Activated naive CD4-positive, alpha-beta T cell (primary cell): ENCODE data around the gene TMEM200A.

Experiments used
- DNase-seq, 4 experiments: peaks; one replicate each; lab custom pipeline; 2025; lab: John Stamatoyannopoulos, UW

Gene TMEM200A

DNA sequence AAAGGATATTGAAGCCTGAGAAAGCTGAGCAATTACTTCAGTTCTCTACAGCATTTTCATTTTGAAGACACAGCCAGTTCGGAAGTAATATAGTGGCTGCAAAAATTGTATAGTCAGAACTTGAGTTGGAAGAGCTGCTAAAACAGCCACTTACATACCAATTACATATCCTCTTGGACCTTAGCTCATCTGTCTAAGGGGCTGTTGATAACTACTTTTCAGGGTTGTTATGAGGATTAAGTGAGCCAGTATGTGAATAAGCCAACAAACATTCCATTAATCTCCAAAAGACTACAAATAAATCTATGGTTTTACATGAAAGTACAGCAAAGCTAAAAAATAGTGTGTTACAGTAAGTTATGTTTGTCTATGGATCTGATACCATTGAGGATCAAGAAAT is 59.7 kb downstream of the TMEM200A start:
- no peak for DNase-seq

- DNase-seq, result no peak
Measured at GRCh38 chr6:130426066-130426721, 60.4 kb downstream of the TMEM200A start.

DNA sequence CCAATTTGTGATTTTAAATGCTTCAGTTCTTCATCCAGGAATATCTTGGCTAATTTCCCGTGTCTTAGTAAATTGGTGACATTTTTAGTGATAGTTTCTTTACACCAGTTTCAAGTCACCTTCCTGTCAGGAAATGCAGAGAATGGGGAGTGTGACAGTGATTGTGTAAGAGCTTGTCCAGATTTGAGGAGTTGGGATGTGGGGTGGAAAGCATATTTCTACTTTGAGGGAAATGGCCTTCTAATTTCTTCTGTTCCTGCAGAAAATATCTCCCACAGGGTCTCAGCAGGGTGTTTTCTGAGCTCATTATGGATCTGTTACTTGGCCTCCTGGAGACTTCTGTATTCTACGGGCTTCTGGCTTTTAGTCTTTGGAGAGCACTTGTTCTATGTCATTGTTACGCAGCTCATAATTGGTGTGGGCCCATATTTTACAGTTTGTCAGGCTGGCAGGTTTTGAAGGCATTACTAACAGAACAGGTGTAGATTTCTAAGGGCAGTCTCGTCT is 65.6 kb downstream of the TMEM200A start:
- DNase-seq, result no peak

- DNase-seq, result no peak
Measured at GRCh38 chr6:130432838-130433237, 67.0 kb downstream of the TMEM200A start.

DNA sequence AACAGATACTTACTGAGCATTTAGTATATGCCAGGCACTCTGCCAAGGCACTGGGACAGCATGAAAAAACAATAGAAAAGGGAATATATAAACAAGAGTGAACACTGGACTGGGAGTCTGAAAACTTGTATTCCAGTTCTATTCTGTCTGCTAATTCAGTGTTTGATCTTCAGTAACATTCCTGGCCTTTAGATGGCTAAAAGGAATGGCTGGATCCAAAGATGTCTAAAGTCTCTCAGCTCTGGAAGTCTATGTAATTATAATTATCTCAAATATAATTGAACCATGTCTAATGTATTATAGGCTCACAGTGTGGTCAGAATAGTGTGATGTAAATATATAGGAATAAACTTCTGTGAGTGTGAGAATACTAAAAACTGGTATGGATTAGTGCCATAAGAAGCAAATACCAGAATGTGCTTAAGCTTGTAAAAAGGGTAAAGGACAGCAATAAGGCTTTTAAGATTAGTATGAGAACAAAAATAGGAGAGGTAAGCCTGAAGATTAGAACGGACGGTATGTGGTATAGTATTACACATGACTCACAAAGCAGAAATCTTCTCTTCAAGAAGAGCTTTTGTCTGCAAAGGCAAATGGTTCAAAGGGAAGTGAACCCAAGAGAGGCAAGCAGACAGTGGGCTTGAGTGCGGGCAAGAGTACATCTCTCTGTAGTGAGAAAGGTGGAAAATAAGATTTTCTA is 68.5 kb downstream of the TMEM200A start:
- DNase-seq, result no peak

DNA sequence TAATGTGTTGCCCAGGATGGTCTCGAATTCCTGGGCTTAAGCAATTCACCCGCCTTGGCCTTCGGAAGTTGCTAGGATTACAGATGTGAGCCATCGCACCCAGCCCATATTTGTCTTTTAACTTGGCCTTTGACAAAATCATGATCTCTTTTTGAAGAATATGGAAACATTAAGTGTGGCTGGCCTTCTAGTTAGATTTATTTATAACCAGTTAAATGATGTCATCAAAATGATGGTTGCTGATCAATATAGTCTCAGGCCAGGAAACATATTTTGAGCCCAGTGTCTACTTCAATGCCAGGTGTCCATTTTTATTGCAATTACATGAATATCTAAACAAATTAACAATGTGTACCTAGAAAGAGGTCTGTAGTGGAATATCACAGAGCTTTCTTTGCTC is 69.4 kb downstream of the TMEM200A start:
- no peak for DNase-seq

DNA sequence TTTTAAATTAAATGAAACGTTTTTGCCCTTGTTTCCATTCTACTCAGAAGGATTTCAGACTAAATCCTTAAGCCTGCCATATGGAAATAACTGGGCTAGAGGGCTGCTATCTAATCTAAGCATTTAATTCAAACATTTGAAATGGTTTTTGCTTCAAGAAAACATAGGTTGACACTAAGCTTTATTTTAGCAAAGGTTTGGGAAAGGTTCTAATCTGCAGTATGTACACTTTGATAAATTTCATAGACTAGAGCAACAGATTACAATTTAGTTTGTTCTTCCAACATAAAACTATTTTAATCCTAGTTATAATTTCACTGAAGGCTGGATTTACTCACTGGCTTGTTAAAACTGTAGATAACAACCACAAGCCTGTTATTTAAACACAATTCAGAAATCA is 72.1 kb downstream of the TMEM200A start:
- no peak for DNase-seq

DNA sequence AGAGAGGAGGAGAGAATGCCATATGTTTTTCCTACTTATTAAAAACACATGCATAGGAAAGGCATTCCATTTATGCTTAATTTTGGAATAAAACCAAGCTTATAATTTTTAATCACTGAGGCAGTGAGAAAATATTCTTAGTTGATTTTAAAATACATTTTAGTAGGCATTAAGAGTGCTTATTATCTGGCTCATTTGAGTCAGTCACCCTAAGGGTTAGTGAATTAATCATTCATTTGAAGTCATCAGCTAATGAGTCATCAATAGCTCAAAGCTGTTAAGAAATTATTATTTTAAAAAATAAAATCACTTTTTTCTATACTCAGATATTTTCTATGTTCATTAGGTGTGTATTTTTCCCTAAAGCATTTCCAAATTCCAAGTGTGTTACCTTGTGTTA is 81.6 kb downstream of the TMEM200A start:
- no peak for DNase-seq

- no peak for DNase-seq
Measured at GRCh38 chr6:130452336-130452735, 86.5 kb downstream of the TMEM200A start.

DNA sequence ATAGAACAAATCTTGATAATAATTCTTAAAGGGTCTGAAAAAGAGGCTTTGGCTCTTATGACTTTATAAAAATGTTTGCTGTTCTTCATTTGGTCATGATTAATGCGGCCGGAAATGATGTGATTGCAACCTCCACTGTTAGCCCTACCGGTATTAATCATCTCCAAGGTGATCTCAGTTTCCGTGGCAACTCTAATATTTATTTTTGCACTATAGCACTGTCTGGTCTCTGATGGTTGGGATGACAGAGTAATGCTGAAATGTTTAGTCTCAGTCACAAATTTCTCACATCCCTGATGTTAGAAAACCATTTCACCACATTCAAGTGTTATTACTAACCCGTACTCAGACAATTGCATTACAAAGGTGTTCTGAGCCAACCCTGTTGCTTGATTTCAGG is 87.4 kb downstream of the TMEM200A start:
- DNase-seq, result no peak

DNA sequence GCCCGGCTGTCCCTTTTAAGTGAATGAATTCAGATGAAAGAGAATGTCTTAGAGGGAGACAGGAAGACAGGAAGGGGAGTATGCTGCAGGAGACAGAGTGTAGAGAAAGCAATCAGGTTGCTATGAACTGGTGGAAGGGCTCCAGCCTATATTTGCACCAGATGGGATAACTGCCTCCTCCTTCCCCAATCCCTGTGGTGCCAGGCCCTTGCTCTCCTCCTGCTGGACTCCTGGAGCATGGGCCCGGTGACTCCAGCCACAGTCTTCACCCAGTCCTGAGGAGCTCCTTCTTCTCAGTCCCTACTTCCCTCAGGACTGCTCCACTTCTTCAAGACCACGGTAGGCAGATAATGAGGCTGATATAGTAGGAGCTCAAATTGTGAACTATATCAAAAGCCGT is 91.8 kb downstream of the TMEM200A start:
- no peak for DNase-seq

- DNase-seq, result no peak
Measured at GRCh38 chr6:130459316-130459715, 93.5 kb downstream of the TMEM200A start.

- DNase-seq, result no peak
Measured at GRCh38 chr6:130460934-130461333, 95.1 kb downstream of the TMEM200A start.

GRCh38 chr6:130466052-130466747 is 100.4 kb downstream of the TMEM200A start:
- DNase-seq, result no peak

DNA sequence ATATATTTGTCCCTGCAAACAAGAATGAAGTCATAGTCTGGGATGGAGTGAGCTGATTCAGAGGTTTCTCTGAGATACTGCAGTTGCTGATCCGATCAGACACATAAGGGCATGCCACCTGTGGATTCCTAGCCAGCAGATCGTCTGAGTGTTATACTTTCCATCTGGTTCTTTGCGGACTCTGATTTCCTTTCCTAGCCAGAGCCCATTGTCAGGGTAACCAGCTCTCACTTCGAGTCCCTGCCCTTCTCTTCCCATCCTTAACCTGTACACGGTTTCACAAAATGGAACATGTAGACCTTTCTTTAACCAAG is 100.9 kb downstream of the TMEM200A start:
- no peak for DNase-seq

DNA sequence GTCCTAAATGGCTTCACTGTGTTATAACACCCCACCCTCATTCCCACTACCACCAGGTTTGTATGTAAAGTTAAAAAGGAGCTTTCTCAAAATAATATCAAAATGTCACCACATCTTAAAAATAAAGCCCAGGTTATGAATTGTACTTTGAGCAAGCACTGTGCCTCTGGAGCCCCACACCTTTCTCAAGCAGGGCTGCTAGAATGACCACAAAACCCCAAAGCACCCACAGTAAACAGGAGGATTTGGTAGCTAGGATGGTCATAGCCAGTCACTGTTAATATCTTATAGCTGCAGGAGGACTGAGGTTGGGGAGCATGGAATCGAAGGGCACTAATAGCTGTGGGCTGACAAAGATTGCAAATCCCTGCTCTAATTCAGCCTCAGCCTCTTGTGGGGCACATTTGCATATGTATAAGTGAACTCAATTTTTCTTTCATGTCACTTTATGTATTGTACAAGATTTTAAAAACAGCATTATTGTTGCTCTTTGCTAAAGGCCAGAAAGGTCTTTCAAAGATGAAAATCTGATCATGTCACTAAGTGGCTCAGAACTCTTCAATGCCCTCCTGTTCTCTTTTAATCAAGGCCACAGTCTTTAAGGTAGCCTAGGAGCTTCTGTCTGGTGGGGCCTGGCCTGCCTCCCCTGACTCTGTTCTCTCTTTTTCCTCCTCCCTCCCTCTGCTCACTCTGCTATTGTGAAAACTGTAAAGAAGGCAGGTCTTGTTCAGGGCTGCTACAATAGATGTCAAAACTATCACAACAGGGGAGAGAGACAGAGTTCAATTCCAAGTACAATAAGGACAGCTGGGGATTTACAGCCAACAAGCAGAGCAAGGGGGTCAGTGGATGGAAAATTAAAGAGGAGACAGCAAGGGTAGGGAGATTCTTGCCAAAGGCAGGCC is 101.6 kb downstream of the TMEM200A start:
- DNase-seq, result no peak

DNA sequence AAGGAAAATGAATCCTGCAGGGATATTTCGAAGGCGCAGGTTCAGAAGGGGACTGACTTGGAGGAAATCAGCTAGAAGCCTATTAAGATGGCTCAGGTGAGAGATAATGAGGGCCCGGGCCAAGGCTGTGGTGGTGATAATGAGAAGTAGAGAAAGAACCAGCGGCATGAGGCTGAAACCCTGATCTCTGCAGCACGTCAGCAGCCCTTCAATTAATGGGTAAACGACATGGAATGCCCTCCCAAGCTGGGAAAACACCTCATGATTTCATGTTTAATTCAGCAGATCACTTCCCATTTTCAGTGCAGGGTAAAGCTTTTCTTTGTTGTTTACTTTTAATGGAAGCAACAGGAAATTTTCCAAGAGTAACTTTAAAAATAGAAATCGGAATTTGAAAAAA is 104.9 kb downstream of the TMEM200A start:
- DNase-seq, result no peak

DNA sequence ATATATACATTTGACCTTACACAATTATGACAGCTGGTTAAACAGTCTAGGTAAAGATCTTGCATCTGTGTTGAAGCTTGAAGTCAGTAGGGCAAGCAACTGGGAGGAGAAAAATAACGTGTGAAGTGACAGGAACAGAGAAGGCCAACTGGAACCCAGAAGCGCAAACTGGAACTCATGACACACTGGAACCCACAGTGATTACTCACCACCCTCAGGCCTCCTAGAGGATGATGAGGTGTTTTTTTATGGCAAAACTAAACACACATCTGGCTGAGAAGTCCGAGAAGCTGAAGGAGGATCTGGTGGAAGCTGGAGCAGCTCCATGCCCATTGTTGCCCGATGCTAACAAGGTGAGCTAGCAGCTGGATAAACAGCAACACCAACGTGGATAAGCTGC is 108.1 kb downstream of the TMEM200A start:
- no peak for DNase-seq

- no peak for DNase-seq
Measured at GRCh38 chr6:130482645-130483390, 117.0 kb downstream of the TMEM200A start.

DNA sequence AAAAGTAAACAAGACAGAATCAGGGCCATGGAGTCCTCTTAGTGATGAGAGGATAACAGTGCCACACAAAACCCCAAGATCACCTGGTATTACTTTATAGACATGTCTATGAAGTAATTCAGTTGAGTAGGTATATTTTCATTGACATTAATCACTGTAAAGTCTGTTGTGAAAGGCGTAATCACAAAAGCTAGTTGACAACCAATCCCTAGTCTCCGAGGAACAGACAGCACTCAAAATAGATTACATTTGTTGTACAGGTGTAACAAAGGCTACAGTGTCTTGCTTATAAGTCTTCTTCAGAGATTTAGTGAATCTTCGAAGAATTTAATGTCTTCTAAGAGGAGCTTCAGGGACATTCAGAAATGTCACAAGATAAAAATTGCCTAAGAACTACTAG is 120.1 kb downstream of the TMEM200A start:
- no peak for DNase-seq

GRCh38 chr6:130486417-130486816 is 120.6 kb downstream of the TMEM200A start:
- no peak for DNase-seq

GRCh38 chr6:130489514-130489913 is 123.7 kb downstream of the TMEM200A start:
- no peak for DNase-seq
